Smooth muscle cell (in vitro differentiated cells): ENCODE measurements around the gene SRGAP2C. TPM values are rescaled to one million over a fixed set of nuclear protein-coding genes. Genes with fewer than 3 reads are reported as not detected.
A peak's percentile ranks its signal among the peaks of the same experiment; 100 is the strongest.
"Not testable (repeated sequence)": the region's sequence is repeated elsewhere in the genome, so short reads cannot be mapped to it uniquely, and the experiment has no call there.

ENCODE experiments used
- DNase-seq: peaks from one replicate; lab custom pipeline; 2025; ENCODE audit not compliant: unreplicated experiment; lab: John Stamatoyannopoulos, UW
- H2AFZ ChIP-seq: fragments of 200-600 bp; sonication (generic); 2 replicates; pipeline ENCODE4 v1.6.0; 2016; ENCODE audit warnings: antibody characterized with exemption, low read depth, mild to moderate bottlenecking
- H3F3A ChIP-seq: fragments of 200-600 bp; sonication (generic); 2 replicates; pipeline ENCODE4 v1.6.0; 2017; ENCODE audit warnings: antibody characterized with exemption, low read depth
- H3K27ac ChIP-seq: fragments of 200-600 bp; sonication (generic); 2 replicates; pipeline ENCODE4 v1.5.1; 2016; ENCODE audit warnings: low read depth, mild to moderate bottlenecking
- H3K27me3 ChIP-seq: fragments of 200-600 bp; sonication (generic); 2 replicates; pipeline ENCODE4 v1.6.1; 2016; ENCODE audit warnings: low read depth, mild to moderate bottlenecking
- H3K36me3 ChIP-seq: fragments of 200-600 bp; sonication (generic); 2 replicates; pipeline ENCODE4 v1.5.1; 2016; ENCODE audit warnings: low read depth
- H3K4me1 ChIP-seq: fragments of 200-600 bp; sonication (generic); 2 replicates; pipeline ENCODE4 v1.5.1; 2016; ENCODE audit warnings: low read depth
- H3K4me2 ChIP-seq: fragments of 200-600 bp; sonication (generic); 2 replicates; pipeline ENCODE4 v1.6.0; 2016; ENCODE audit warnings: mild to moderate bottlenecking
- H3K4me3 ChIP-seq: fragments of 200-600 bp; sonication (generic); 2 replicates; pipeline ENCODE4 v1.5.1; 2016; ENCODE audit warnings: mild to moderate bottlenecking
- H3K79me2 ChIP-seq: fragments of 200-600 bp; sonication (generic); 2 replicates; pipeline ENCODE4 v1.6.0; 2016; ENCODE audit warnings: low read depth, mild to moderate bottlenecking
- H3K9ac ChIP-seq: fragments of 200-600 bp; sonication (generic); 2 replicates; pipeline ENCODE4 v1.6.0; 2016; ENCODE audit warnings: low read depth
- H3K9me3 ChIP-seq: fragments of 200-600 bp; sonication (generic); replicated peaks from 2 replicates; pipeline ENCODE4 v1.5.1; 2016; ENCODE audit warnings: low read depth
- H4K20me1 ChIP-seq: fragments of 200-600 bp; sonication (generic); 2 replicates; pipeline ENCODE4 v1.6.0; 2016; ENCODE audit warnings: low read depth
- WGBS: methylation state at CpG from one replicate; pipeline ENCODE4 v1.1.7; 2016; ENCODE audit warnings: low lambda C conversion rate; 5-methylcytosine and 5-hydroxymethylcytosine counted together
- polyA plus RNA-seq: library from polyadenylated mRNA; unstranded; fragments of >200 nt; fragmentation: Nextera tagmentation; extraction: Ambion mirVana; gene quantifications from 2 replicates; pipeline ENCODE4 v1.2.1, GENCODE V29; 2016
- total RNA-seq: library from RNA; depleted of rRNA; stranded (reverse); fragments of >200 nt; gene quantifications from 2 replicates; pipeline ENCODE4 v1.2.3, GENCODE V29; 2014

SRGAP2C gene
- total and polyA plus RNA-seq, 2 experiments from 2014 or later = 11.3 to 14.7 TPM

- not testable (repeated sequence) for H3K9ac ChIP-seq, H3K9me3 ChIP-seq, H3K79me2 ChIP-seq, H3K27me3 ChIP-seq, H3K4me3 ChIP-seq, H4K20me1 ChIP-seq, H3K4me1 ChIP-seq, DNase-seq, H3K27ac ChIP-seq, H3K4me2 ChIP-seq, H3F3A ChIP-seq, H3K36me3 ChIP-seq, H2AFZ ChIP-seq
- 69% methylated on average over 2 of the region's 2 CpGs for WGBS
These were observed 17.5 kb upstream of the SRGAP2C start for GRCh38 chr1:121167225-121167738.

- WGBS = 93% methylated on average over 2 of the region's 3 CpGs
- not testable (repeated sequence) for DNase-seq, H2AFZ ChIP-seq, H3K9me3 ChIP-seq, H3F3A ChIP-seq, H3K9ac ChIP-seq, H3K27ac ChIP-seq, H3K4me3 ChIP-seq, H3K79me2 ChIP-seq, H3K27me3 ChIP-seq, H3K4me1 ChIP-seq, H4K20me1 ChIP-seq, H3K36me3 ChIP-seq, H3K4me2 ChIP-seq
These were observed 16.6 kb upstream of the SRGAP2C start for GRCh38 chr1:121168152-121168668.

DNA sequence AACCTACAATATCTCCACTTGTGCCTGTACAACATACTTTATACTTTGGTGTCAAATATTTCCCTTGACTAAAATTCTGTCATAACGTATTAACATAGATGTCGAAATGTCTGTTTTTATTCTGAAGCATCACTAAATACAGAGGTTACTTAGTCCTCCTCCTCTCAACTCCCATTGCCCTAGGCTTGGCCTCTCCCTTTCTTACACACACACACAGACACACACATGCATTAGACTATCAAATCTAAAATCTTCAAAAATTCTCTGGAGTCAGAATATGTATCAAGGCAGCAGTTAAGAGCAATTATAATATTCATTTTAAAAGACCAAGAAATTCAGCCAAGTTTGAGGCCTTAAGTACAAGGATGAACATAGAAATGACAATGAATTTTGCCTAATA is 8.1 kb upstream of the SRGAP2C start:
- H3F3A ChIP-seq, H3K27ac ChIP-seq, H3K4me2 ChIP-seq, H4K20me1 ChIP-seq, H3K9me3 ChIP-seq, H3K4me3 ChIP-seq, H2AFZ ChIP-seq, H3K27me3 ChIP-seq, H3K79me2 ChIP-seq, DNase-seq, H3K4me1 ChIP-seq, H3K9ac ChIP-seq, H3K36me3 ChIP-seq: not testable (repeated sequence)
- 100% methylated on average over 1 of the region's 2 CpGs for WGBS

DNA sequence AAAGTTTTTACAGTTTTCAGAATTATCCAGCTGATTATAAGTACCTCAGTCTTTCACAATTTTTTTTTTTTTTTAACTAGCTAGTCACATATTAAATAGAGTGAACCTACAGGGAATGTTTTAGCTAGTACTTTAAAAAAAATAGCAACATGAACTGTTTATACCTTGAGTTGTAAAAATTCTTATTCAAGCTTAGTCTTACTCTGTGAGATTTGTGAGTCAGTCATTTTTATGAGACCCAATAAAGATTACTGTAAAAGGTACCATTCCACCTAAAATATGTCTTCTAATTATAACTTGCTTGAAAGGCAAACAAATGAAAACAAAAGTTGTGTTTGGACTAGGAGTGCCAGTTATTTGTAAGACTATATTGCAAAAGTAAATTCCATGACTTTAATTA is 6.6 kb upstream of the SRGAP2C start:
- H3K27ac ChIP-seq, H3K27me3 ChIP-seq, H3K4me2 ChIP-seq, H4K20me1 ChIP-seq, H3K9me3 ChIP-seq, DNase-seq, H3K36me3 ChIP-seq, H3K4me3 ChIP-seq, H3K9ac ChIP-seq, H3F3A ChIP-seq, H2AFZ ChIP-seq, H3K79me2 ChIP-seq, H3K4me1 ChIP-seq: not testable (repeated sequence)

GRCh38 chr1:121183867-121184266 is 908 bp upstream of the SRGAP2C start:
- H4K20me1 ChIP-seq, DNase-seq, H3K9me3 ChIP-seq, H3K79me2 ChIP-seq, H3K27me3 ChIP-seq, H3K27ac ChIP-seq, H3K4me1 ChIP-seq, H3K9ac ChIP-seq, H2AFZ ChIP-seq, H3F3A ChIP-seq, H3K36me3 ChIP-seq: not testable (repeated sequence)
- peak overlapping the region; percentile 56 for H3K4me3 ChIP-seq
- peak overlapping the region; percentile 82 for H3K4me2 ChIP-seq
- no CpG with 5 or more reads among the region's 31 CpGs for WGBS

- H3K79me2 ChIP-seq, H3K27ac ChIP-seq, H3K9me3 ChIP-seq, H3K4me1 ChIP-seq, DNase-seq, H3F3A ChIP-seq, H2AFZ ChIP-seq, H3K9ac ChIP-seq, H3K27me3 ChIP-seq, H4K20me1 ChIP-seq, H3K4me2 ChIP-seq, H3K36me3 ChIP-seq: not testable (repeated sequence)
- H3K4me3 ChIP-seq = peak overlapping the region; percentile 46
- no CpG with 5 or more reads among the region's 48 CpGs for WGBS
These were observed 449 bp downstream of the SRGAP2C start for GRCh38 chr1:121185140-121185708.

GRCh38 chr1:121186191-121186590 is 1.4 kb downstream of the SRGAP2C start:
- not testable (repeated sequence) for H4K20me1 ChIP-seq, H3K27ac ChIP-seq, H3K4me2 ChIP-seq, H2AFZ ChIP-seq, DNase-seq, H3F3A ChIP-seq, H3K4me3 ChIP-seq, H3K4me1 ChIP-seq, H3K9ac ChIP-seq, H3K36me3 ChIP-seq, H3K9me3 ChIP-seq, H3K79me2 ChIP-seq, H3K27me3 ChIP-seq
- no CpG with 5 or more reads among the region's 20 CpGs for WGBS

- not testable (repeated sequence) for H3K9ac ChIP-seq, H3K27ac ChIP-seq, H3K9me3 ChIP-seq, H3F3A ChIP-seq, H3K4me1 ChIP-seq, H4K20me1 ChIP-seq, H3K36me3 ChIP-seq, H3K27me3 ChIP-seq, H3K79me2 ChIP-seq, H2AFZ ChIP-seq, DNase-seq
- H3K4me2 ChIP-seq = peak overlapping the region; percentile 64
- WGBS = 73% methylated on average over 5 of the region's 5 CpGs
- H3K4me3 ChIP-seq = peak overlapping the region; percentile 23
These were observed 3.1 kb downstream of the SRGAP2C start for GRCh38 chr1:121187914-121188313.

- DNase-seq, H3K79me2 ChIP-seq, H3K36me3 ChIP-seq, H3K4me1 ChIP-seq, H3K4me3 ChIP-seq, H3K9ac ChIP-seq, H3K27ac ChIP-seq, H3F3A ChIP-seq, H3K9me3 ChIP-seq, H4K20me1 ChIP-seq, H3K27me3 ChIP-seq, H3K4me2 ChIP-seq, H2AFZ ChIP-seq: not testable (repeated sequence)
- 100% methylated on average over 1 of the region's 2 CpGs for WGBS
These were observed 7.7 kb downstream of the SRGAP2C start for GRCh38 chr1:121192512-121192911.
